ENCODE data around the gene THSD7B.

The THSD7B gene

GRCh38 chr2:136809998-136810397 lies 44.7 kb downstream of the THSD7B start:
- DNase-seq, result no peak

DNA sequence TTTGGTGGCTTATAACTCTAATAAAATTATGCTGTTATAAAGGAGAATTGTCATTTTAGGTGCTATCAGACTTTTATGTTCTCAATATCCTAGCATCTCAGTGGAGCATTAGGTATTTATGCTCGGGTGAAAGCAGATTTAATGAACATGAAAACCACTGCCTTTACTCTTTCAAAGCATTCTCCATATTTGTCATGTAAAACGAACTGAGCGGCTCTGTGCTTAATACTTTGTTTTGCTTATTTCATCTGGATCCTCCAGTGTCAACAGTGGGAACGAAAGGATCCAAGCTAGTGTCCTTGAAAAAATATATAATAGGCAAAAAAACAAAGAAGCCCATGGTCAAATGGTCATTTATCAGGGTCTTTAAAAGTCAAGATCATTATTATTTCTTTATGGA lies 53.5 kb downstream of the THSD7B start:
- no peak for DNase-seq

- DNase-seq, result no peak
Observed at GRCh38 chr2:136823291-136823690, 57.9 kb downstream of the THSD7B start.

DNA sequence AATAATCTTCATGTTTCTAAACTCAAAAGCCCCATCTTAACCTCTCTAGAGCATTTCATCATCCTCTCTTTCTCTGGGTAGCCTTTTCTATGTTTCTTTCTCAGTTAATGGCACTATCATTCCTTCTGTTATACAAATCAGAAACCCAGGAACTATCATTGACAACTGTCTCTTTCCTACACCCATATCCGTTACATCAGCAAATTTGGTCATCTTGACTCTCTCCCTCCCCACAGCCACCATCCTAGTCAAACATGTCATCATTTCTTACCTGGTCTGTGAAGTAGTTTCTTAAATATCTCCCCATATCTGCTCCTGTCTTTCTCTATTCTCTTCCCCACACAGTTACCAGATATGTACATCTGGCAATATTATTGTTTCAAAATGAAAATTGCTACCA lies 62.8 kb downstream of the THSD7B start:
- no peak for DNase-seq

DNA sequence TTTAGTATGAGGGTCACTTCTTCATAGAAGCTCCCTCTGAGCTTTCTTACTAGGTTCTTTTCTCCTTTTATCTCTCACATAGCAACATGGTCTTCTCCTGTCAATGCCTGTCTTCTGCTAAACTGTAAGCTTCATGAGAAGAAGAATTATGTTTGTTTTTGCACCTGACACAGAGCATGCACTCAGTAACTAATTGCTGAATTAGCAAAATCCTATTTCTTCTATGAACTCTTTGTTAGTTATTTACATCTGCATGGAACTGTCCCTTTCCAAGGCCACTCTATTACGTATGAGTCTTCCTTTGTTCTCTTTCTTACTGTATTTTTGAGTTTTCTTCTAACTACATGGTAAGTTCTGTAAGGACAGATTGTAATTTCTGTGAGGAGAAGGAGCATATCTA lies 63.4 kb downstream of the THSD7B start:
- DNase-seq, result no peak

DNA sequence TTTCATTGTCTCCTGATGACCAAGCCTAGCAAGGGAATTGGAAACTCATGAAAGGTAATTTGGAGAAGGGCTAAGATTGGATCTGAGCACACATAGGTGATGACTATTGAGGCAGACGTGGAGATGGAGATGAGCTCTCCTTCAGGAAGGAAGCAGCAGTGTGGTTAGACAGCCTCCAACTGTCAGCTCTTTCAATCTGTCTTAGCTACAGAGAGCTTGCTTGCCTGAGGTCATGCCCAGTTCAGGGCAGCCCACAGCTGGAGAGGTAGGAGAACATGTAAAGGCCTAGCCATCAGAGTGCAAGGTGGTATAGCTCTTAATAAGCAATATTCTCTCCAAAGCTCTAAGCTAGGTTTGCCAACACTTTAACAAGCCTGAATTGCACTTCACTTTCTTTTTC lies 79.2 kb downstream of the THSD7B start:
- peak in 1 of 5 experiments; percentile 55 for DNase-seq

DNA sequence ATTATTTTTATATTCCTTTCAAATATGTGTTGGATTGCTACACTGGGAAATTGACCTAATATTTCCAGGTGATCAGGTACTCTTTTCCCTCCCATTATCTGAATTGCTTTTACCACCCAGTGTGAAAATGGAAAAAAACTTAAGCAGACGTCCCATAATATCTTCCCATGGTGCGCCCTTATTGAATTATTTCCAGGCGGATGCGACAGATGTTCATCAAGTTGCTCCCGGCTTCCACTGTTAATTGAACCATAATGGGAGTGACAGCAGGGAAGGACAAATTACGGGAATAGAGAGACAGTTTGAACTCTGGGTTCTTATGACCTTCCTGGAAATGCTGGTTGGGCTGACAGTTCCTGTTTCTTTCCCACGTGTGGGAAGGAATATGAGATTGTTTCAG lies 93.3 kb downstream of the THSD7B start:
- DNase-seq, result no peak

DNA sequence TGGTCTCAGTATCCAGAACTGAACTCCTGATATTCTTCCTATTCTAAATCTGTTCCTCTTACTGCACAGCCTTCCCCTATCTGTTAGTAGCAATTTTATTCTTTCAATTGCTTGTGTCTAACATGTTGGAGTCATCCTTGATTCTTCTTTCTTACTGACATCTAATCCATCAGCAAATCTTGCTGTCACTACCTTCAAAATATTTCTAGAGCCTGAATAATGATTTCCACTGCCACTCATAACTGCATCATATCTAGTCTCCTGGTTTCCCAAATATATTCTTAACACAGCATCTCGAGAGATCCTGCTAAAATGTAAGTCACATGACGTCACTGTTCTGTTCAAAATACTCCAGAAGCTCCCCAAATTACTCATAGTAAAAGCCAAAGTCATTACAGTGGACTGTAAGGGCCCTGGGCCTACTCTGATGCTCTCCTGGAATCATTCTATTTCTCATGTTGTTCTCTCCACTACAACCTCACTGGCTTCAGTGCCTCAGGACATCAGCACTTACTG lies 95.2 kb downstream of the THSD7B start:
- no peak for DNase-seq

DNA sequence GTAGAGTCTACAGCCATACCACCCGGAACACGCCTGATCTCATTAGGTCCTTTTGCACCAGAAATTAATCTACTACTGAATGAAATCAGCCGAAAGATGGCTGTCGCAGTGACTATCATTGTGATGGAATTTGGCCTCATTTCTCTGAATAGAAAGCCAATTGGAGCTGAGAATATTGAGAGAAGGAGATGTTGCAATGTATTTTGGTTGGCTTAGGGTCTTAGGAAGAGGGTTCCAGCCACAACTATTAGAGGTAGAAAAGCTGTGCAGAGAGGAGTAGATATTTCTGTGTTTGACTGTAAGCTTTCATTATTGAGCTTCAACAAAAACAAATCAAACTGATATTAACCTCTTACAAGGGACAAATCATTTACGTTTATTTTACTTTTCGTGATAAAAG lies 98.1 kb downstream of the THSD7B start:
- no peak for DNase-seq

DNA sequence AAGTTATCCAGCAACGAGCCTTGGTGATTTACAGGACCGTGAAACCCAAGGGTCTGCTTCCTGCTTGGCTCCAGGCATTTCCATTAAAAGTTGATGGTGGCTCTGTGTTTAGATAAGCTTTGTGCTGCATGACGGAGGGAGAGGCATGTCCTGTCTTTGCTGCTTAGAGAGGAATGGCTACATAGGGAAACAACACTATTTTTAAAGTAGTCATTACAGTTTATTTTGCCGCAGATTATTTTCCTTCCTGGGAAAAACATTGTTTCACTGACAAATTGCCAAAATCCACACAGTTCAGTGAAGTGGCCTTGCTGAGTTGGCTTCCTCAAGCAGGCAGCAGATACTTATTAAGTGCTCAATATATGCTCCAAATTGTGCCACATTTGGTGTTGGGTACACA lies 98.5 kb downstream of the THSD7B start:
- no peak for DNase-seq

- no peak for DNase-seq
Observed at GRCh38 chr2:136871424-136871823, 106.1 kb downstream of the THSD7B start.

DNA sequence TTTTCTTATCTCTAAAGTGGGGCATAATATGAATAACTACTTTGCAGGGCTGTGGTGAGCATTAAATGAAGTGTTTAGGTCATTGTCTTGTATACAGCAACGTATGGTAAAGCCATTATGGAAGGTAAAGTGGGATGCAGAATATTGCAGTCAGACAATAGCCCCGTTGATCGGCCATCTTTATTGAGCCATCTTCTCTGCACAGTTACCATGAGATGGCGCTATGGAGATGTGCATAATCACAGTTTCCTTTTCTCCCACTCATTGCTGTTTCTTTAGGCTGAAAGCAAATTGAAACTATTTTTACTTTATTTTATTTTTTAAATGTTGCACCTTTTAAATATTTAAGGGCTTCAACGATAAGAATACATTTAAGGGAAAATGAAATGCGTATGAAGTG lies 108.9 kb downstream of the THSD7B start:
- peak in 1 of 5 experiments; percentile 25 for DNase-seq

DNA sequence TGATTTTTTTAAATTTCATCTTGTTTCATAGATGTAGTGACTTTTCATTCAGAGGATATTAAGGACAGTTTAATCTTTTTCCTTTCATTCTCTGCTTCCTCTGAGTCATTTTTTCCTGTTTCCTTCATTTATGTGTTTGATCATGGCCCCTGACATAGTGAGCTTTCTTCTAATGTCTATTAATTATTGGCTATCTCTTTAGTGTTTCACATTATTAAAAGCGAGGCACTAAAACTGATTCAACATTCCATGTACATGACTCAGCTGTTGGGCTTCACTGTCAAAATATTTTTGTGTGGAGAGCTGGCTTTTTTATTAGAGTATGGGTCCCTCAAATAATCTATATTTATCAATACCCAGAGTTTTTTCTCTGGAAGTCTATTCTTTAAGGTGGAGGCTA lies 125.8 kb downstream of the THSD7B start:
- no peak for DNase-seq

DNA sequence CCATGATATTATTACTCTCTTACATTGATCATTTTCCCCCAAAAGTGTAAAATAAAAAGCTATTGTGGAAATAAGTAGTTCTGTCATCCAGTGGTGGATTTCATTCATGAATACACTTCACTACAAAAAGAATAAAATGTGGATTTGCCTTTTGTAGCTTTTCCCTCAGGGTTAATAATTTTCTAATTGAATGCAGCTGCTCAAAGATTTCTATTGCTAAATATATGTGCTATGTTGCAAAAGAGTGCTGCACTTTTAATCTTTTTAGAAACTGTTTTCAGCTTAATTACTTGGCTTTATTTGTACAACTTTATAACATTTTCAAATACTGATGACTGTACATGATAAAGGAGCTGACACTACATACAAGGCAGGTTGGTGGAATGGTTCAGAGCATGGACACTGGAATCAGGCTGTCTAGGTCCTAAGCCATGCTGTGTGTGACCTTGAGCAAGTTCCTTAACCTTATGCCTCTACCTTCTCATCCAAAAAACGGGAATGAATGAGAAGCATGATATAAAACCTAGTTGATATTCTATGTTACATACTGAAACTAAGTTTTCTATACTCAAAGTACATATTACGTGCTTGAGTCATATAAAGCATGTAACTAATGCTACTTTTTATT lies 128.8 kb downstream of the THSD7B start:
- no peak for DNase-seq

DNA sequence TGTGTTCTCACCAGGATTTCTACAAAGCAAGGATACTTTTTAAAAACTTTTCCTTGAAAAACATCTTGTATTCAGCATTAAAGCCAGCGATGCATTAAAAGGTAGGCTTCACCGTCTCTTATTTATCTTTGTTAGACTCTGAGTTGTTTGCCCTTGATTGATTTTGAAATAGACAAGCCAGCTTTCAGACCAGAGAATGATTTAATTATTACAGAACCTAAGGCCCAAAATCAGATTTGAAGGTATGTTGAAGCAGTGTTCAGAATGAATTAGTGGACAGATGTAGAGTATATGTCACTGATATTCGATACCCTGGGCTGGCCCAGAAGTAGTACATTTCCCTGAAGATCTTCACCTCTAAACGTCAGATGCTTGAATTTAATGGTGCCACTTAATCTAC lies 136.4 kb downstream of the THSD7B start:
- no peak for DNase-seq

- DNase-seq, result no peak
Observed at GRCh38 chr2:136905779-136906178, 140.4 kb downstream of the THSD7B start.

- no peak for DNase-seq
Observed at GRCh38 chr2:136909777-136910176, 144.4 kb downstream of the THSD7B start.

DNA sequence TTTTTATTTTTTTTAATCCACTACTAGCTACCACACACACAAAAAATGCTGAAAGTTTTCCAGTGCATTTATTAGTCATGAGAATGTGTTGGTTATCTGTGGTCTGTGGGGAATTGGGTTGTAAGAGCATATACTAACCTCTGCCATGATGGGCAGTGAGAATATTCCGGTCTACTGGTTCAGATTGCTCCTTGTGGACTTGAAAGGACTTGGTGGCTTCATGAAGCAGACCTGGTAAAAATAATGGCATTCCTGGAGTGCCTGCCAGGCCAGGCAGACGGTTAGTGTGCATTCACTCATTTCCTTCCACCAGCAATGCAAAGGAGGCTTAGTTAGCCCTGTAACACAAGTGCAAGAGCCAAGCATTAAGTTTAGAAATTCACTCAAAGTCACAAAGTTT lies 150.8 kb downstream of the THSD7B start:
- no peak for DNase-seq

- no peak for DNase-seq
Observed at GRCh38 chr2:136917411-136917881, 152.1 kb downstream of the THSD7B start.

DNA sequence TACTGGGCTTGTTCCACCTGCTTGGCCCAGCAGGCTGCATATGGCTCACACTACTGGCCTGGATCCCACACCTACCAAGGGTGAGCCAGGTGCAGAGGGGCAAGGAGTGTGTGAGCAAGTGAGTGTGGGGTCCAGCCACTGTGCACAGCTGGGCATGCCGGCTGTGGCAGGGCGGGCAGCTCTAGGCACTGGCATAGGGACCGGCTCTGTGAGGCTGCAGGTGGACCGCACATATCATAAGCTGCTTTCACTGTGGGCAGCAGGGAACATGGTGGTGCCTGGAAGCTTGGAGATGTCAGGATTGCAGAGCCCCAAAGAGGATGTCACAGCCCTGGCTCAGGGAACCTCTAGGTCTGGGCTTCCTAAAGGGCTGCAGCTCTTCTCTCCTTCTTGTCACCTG lies 154.3 kb downstream of the THSD7B start:
- DNase-seq, result no peak

- no peak for DNase-seq
Observed at GRCh38 chr2:136920652-136921333, 155.4 kb downstream of the THSD7B start.

- no peak for DNase-seq
Observed at GRCh38 chr2:136927156-136927555, 161.8 kb downstream of the THSD7B start.

DNA sequence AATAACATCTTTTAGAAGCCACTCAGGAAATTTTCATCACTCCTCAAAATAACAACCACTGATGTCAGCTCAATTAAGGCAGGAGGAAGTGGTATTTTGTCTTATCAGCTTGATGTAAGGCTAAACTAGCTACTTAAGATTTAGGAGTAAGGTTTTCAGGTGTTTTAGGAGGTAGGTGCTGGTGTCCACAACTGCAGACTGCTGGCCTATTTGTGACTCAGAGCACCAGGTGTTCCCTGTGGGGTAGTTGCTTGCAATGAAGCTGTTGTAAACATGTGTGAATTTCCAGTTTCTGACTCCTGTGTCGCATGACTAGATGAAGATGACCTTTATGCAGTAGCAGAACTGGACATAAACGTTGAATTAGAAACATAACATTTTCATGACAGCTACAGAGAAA lies 164.2 kb downstream of the THSD7B start:
- no peak for DNase-seq

GRCh38 chr2:136932700-136933099 lies 167.4 kb downstream of the THSD7B start:
- no peak for DNase-seq

DNA sequence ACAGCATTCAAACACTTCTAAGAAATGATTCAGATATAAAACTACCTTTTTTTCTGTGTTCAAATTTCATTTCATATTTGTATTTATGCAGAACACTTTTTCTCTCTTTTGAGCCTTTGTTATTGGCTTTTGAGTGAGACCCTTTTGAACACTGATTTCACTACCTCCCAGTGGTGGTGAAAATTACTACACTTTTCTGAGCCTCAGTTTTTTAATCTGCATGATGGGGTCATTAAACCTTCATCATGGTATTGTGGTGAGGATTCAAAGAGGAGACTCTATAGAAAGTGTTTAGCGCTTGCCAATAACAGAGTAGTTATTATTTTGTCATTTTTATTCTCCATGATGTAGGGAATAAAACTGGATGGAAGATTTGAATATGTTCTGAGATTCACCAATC lies 169.8 kb downstream of the THSD7B start:
- DNase-seq, result no peak

All from T-helper 2 cell (primary cell).